Transverse colon (tissue), 4 donors: ENCODE results near the gene SIM2.

Experiments used
- CTCF ChIP-seq, 5 experiments: fragments of 200-600 bp in 3 of 5; fragments of 450-650 bp in 2 of 5; sonication (generic) in 3 of 5; IDR thresholded peaks; 1 replicate in 2 of 5; 2 replicates in 3 of 5; pipeline ENCODE4 v1.5.1; 2016 to 2017; ENCODE audit warnings: antibody characterized with exemption in 5 of 5, inconsistent platforms in 3 of 5, mild to moderate bottlenecking in 2 of 5, moderate library complexity in 1 of 5
- EP300 ChIP-seq: sonication (generic); formaldehyde crosslinking; IDR thresholded peaks from one replicate; pipeline ENCODE4 v1.6.1; 2017; ENCODE audit warnings: antibody characterized with exemption, low read depth
- POLR2A ChIP-seq: fragments of 450-650 bp; IDR thresholded peaks from one replicate; pipeline ENCODE4 v1.6.1; 2016; ENCODE audit warnings: antibody characterized with exemption, mild to moderate bottlenecking, moderate library complexity
- POLR2AphosphoS5 ChIP-seq, 3 donors: sonication (generic); formaldehyde crosslinking; IDR thresholded peaks; one replicate each; pipeline ENCODE4 v1.6.1; 2016; ENCODE audit warnings: antibody characterized with exemption in 3 of 3

GRCh38 chr21:36716387-36716786 lies 17.5 kb downstream of the SIM2 start:
- TF ChIP-seq CTCF (IDR thresholded peaks at IDR 0.05) (no peak), POLR2A (no peak), EP300 (no peak), POLR2AphosphoS5 (IDR thresholded peaks at IDR 0.05) (no peak)
